ENCODE data around the gene SRF. TPM values are rescaled to one million over a fixed set of nuclear protein-coding genes. Genes with fewer than 3 reads are reported as not detected.
A peak's percentile ranks its signal among the peaks of the same experiment; 100 is the strongest.

Gene SRF
- total and polyA plus RNA-seq, 2 donors = 18.1 to 25.5 TPM

DNA sequence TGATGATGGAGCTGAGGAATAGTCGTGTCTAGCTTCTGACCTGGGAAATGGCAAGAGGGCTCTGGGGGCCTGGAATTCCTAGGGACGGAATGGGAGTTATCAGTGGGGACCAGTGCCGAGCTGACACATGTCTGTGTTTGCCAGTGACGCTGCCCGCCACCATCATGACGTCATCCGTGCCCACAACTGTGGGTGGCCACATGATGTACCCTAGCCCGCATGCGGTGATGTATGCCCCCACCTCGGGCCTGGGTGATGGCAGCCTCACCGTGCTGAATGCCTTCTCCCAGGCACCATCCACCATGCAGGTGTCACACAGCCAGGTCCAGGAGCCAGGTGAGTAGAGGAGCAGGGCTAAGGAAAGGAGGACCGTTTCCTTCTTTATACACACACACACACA is 7.1 kb downstream of the SRF start:
- 95% methylated on average over 12 of the region's 12 CpGs for WGBS
- Histone ChIP-seq H3K27ac (ENCODE audit: low read depth in 1 of 2, low read length in 1 of 2) (no peak overlapping the region), H3K36me3 (ENCODE audit: control insufficient read depth in 2 of 2, insufficient read depth in 2 of 2, low read length in 1 of 2) (peaks cover 38 to 50% of the 10 kb centered on the region in 2 donors), H3K9me3 (ENCODE audit: control insufficient read depth in 2 of 2, insufficient read depth in 1 of 2, low read length in 1 of 2) (peaks cover 0 to 6% of the 10 kb centered on the region in 2 donors), H3K4me1 (ENCODE audit: control insufficient read depth in 2 of 2, insufficient read depth in 2 of 2, low read length in 2 of 2) (peaks cover 26 to 45% of the 10 kb centered on the region in 2 donors), H3K27me3 (ENCODE audit: control insufficient read depth in 2 of 2, insufficient read depth in 1 of 2, low read length in 1 of 2) (no peaks in the 10 kb centered on the region), H3K4me3 (ENCODE audit: low read length in 2 of 2) (no peak overlapping the region)
- no peak for DNase-seq (ENCODE audit: low read depth in 6 of 9, low spot score in 9 of 9)

DNA sequence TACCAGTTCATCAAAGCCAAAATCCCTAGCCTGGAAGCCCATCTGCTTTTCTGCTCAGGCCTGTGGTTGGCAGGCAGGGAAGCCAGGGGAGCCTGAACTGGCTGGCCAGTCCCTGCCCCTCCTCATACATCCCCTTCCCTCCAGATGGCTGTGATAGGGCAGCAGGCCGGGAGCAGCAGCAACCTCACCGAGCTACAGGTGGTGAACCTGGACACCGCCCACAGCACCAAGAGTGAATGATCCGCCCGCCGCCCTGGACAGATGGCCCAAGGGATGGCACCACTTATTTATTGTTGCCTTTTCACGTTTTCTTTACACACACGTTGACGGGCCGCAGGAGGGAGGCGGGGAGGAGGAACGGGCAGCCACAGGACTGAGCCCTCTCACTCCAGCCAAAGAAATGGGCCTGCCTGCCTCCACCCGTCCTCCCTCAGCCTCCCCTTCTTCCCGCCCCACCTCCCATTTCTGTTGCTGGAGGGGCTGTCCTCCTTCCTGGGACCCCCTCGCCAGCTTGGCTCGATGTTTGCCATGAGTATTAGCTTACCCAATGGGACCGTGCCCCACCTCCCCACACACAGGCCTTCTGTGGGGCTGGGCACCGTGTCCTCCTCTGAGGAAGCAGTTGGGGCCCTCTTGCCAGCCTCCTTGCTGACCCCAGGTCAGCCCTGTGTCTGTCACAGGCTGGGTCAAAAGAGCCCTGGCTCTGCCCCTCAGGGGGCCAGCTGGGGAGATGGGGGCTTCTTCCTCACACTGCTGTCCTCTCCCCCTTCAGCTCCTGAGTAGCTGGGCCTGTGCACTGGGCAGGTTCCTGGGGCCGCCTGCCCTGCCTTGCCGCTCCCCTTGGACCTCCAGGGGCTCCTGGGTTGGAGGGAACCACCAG is 8.1 kb downstream of the SRF start:
- WGBS = 99% methylated on average over 20 of the region's 20 CpGs
- H3K27ac ChIP-seq (ENCODE audit: low read depth in 1 of 2, low read length in 1 of 2) = no peak overlapping the region

DNA sequence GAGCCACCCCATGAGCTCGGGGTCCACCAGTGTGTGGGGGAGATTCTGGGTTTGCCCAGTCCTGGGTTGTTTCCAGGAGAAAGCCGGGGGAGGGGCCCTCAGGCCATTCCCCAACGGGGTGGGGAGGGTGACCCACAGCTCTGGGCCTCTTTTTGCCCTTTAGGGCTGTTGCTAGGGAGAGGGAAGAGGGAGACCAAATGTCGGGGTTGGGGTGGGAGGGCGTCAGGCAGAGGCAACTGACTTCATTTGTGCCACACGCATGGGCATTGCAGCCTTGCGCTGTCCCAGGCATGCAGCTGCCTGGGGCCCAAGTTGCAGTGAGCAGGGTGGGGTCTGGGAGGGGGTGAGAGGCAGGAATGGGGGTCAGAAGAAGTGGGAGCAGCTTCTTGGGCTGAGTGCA is 9.0 kb downstream of the SRF start:
- WGBS = 92% methylated on average over 7 of the region's 7 CpGs
- DNase-seq (ENCODE audit: low read depth in 6 of 9, low spot score in 9 of 9) = no peak
- peaks cover 40 to 42% of the 10 kb centered on the region in 2 donors for H3K36me3 ChIP-seq (ENCODE audit: control insufficient read depth in 2 of 2, insufficient read depth in 2 of 2, low read length in 1 of 2)
- H3K27ac ChIP-seq (ENCODE audit: low read depth in 1 of 2, low read length in 1 of 2) = no peak overlapping the region
- H3K4me3 ChIP-seq (ENCODE audit: low read length in 2 of 2) = no peak overlapping the region
- no peaks in the 10 kb centered on the region for H3K27me3 ChIP-seq (ENCODE audit: control insufficient read depth in 2 of 2, insufficient read depth in 1 of 2, low read length in 1 of 2)
- H3K4me1 ChIP-seq (ENCODE audit: control insufficient read depth in 2 of 2, insufficient read depth in 2 of 2, low read length in 2 of 2) = peaks cover 21 to 38% of the 10 kb centered on the region in 2 donors
- peaks cover 0 to 6% of the 10 kb centered on the region in 2 donors for H3K9me3 ChIP-seq (ENCODE audit: control insufficient read depth in 2 of 2, insufficient read depth in 1 of 2, low read length in 1 of 2)

More for the DNA sequence above, 8.1 kb downstream of the SRF start:
- peaks cover 0 to 6% of the 10 kb centered on the region in 2 donors for H3K9me3 ChIP-seq (ENCODE audit: control insufficient read depth in 2 of 2, insufficient read depth in 1 of 2, low read length in 1 of 2)
- DNase-seq (ENCODE audit: low read depth in 6 of 9, low spot score in 9 of 9) = no peak
- peaks cover 35 to 46% of the 10 kb centered on the region in 2 donors for H3K36me3 ChIP-seq (ENCODE audit: control insufficient read depth in 2 of 2, insufficient read depth in 2 of 2, low read length in 1 of 2)
- no peaks in the 10 kb centered on the region for H3K27me3 ChIP-seq (ENCODE audit: control insufficient read depth in 2 of 2, insufficient read depth in 1 of 2, low read length in 1 of 2)
- no peak overlapping the region for H3K4me3 ChIP-seq (ENCODE audit: low read length in 2 of 2)
- H3K4me1 ChIP-seq (ENCODE audit: control insufficient read depth in 2 of 2, insufficient read depth in 2 of 2, low read length in 2 of 2) = peaks cover 21 to 40% of the 10 kb centered on the region in 2 donors

DNA sequence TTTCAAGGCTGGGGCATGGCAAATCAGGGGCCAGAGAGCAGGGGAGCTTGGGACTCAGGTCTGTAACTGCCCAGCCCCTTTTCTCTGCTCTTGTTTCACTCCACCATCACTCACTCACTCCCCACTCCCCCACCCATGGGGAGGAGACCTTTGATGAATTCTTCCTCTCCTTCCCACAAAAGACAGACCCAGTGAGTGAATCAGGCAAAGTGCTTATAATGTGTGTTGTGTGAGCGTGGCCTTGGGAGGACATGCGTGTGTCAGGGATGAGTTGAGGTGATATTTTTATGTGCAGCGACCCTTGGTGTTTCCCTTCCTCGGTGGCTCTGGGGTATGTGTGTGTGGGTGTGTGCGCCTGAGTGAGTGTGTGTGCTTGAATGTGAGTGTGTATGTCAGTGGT is 9.9 kb downstream of the SRF start:
- Histone ChIP-seq H3K4me3 (ENCODE audit: low read length in 2 of 2) (no peak overlapping the region), H3K4me1 (ENCODE audit: control insufficient read depth in 2 of 2, insufficient read depth in 2 of 2, low read length in 2 of 2) (peaks cover 30 to 39% of the 10 kb centered on the region in 2 donors), H3K27ac (ENCODE audit: low read depth in 1 of 2, low read length in 1 of 2) (peak overlapping the region; percentile 46 to 56), H3K36me3 (ENCODE audit: control insufficient read depth in 2 of 2, insufficient read depth in 2 of 2, low read length in 1 of 2) (peaks cover 36 to 41% of the 10 kb centered on the region in 2 donors), H3K27me3 (ENCODE audit: control insufficient read depth in 2 of 2, insufficient read depth in 1 of 2, low read length in 1 of 2) (no peaks in the 10 kb centered on the region), H3K9me3 (ENCODE audit: control insufficient read depth in 2 of 2, insufficient read depth in 1 of 2, low read length in 1 of 2) (peaks cover 0 to 2% of the 10 kb centered on the region in 2 donors)
- WGBS = 87% methylated on average over 5 of the region's 5 CpGs
- no peak for DNase-seq (ENCODE audit: low read depth in 6 of 9, low spot score in 9 of 9)

DNA sequence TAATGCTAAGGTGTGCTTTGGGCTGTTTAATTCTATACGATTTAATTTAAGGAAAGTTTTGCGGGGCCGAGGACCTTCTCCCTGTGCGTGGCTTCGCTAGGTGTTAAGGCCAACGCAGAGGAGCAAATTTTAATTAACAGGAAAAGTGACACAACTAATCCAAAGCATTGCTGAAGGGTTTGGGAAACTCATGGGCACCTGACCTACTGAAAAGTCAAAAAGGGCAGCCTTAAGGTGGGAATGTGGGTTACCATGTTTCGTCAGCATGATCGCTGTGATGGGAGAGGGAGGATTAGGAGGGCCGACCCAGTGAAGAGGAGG is 10.5 kb downstream of the SRF start:
- WGBS = 72% methylated on average over 9 of the region's 9 CpGs
- Histone ChIP-seq H3K27me3 (ENCODE audit: control insufficient read depth in 2 of 2, insufficient read depth in 1 of 2, low read length in 1 of 2) (no peaks in the 10 kb centered on the region), H3K4me3 (ENCODE audit: low read length in 2 of 2) (peak overlapping the region; percentile 79 to 86), H3K36me3 (ENCODE audit: control insufficient read depth in 2 of 2, insufficient read depth in 2 of 2, low read length in 1 of 2) (peaks cover 34 to 41% of the 10 kb centered on the region in 2 donors), H3K4me1 (ENCODE audit: control insufficient read depth in 2 of 2, insufficient read depth in 2 of 2, low read length in 2 of 2) (peaks cover 30 to 45% of the 10 kb centered on the region in 2 donors), H3K27ac (ENCODE audit: low read depth in 1 of 2, low read length in 1 of 2) (peak overlapping the region; percentile 56 to 86), H3K9me3 (ENCODE audit: control insufficient read depth in 2 of 2, insufficient read depth in 1 of 2, low read length in 1 of 2) (peaks cover 0 to 2% of the 10 kb centered on the region in 2 donors)
- no peak for DNase-seq (ENCODE audit: low read depth in 6 of 9, low spot score in 9 of 9)

DNA sequence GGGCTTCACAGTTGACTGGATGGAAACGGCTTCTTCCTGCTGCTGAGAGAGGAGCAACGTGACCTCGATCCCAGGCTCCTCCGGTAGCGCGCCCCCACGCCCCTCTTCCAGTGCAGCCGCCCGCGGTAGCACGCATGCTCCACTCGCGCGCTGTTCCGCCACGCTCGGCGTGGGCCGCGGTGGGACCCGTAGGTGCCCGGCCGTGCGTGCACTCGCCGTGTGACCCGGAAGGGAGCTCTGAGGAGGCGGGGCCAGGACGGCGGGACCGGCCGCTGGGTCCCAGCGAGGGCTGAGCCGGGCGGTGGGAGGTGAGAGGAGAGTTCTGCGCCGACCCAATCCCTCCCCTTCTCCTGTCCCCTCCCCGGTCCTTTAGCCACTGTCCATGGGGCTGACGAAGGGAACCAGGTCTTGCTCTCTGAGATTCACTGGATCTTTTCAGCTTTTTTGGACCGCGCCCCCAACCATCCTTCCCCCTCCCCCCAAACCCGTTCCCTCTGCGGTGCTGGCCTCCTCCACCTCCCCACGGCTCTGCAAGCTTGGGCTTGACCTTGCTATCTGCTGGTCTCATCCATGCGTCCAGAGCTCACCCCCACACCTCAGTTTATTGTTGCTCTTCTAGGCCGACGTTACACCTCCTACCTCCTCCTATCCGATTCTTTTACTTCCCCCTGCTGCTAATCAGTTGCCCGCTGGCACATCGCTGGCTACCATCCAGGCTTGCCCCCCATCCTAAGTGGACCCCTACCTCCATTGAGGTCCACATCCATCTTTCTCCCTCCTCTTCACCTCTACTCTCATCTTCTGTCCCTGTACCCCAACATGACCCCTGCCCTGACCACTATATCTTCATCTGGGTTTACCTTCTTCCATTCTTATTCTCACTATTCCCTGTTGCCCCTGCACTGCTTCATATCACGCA is 11.1 kb downstream of the SRF start, which contains the start of gene CUL9:
Gene CUL9 (plus strand): TSS at position 255 of the 919 bp plus-strand sequence. CDS start 2,115 bp downstream, outside the sequence.
- Histone ChIP-seq H3K9me3 (ENCODE audit: control insufficient read depth in 2 of 2, insufficient read depth in 1 of 2, low read length in 1 of 2) (peaks cover 0 to 6% of the 10 kb centered on the region in 2 donors), H3K27ac (ENCODE audit: low read depth in 1 of 2, low read length in 1 of 2) (peak within 1 kb of the TSS; percentile 77 to 86), H3K36me3 (ENCODE audit: control insufficient read depth in 2 of 2, insufficient read depth in 2 of 2, low read length in 1 of 2) (peaks cover 39 to 43% of the 10 kb centered on the region in 2 donors), H3K4me1 (ENCODE audit: control insufficient read depth in 2 of 2, insufficient read depth in 2 of 2, low read length in 2 of 2) (peaks cover 30 to 49% of the 10 kb centered on the region in 2 donors), H3K4me3 (ENCODE audit: low read length in 2 of 2) (peak within 1 kb of the TSS; percentile 79 to 86), H3K27me3 (ENCODE audit: control insufficient read depth in 2 of 2, insufficient read depth in 1 of 2, low read length in 1 of 2) (no peaks in the 10 kb centered on the region)
- DNase-seq (ENCODE audit: low read depth in 6 of 9, low spot score in 9 of 9) = peak in 6 of 9 donors; percentile 63 to 85 (median 72)
- 2% methylated on average over 51 of the region's 51 CpGs for WGBS

DNA sequence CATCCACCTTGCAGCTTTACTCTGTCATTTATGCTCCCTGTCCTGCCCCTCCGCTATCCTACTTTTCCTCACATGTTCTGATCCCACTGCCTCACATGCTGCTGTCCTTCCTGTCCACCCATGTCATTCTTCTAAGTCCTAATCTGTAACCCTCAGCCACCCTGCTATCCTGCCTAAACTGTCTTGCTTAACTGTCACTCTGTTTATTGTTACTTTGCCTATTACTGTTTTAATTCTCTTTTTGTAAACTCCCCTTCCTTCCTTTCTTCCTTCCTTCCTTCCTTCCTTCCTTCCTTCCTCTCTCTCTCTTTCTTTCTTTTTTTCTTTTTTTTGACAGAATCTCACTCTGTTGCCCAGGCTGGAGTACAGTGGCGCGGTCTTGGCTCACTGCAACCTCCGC is 12.4 kb downstream of the SRF start:
- H3K9me3 ChIP-seq (ENCODE audit: control insufficient read depth in 2 of 2, insufficient read depth in 1 of 2, low read length in 1 of 2) = peaks cover 0 to 6% of the 10 kb centered on the region in 2 donors
- WGBS = over 99% methylated on average over 4 of the region's 4 CpGs
- peak overlapping the region in 1 of 2 donors; percentile 72 for H3K27ac ChIP-seq (ENCODE audit: low read depth in 1 of 2, low read length in 1 of 2)
- H3K4me3 ChIP-seq (ENCODE audit: low read length in 2 of 2) = no peak overlapping the region
- no peaks in the 10 kb centered on the region for H3K27me3 ChIP-seq (ENCODE audit: control insufficient read depth in 2 of 2, insufficient read depth in 1 of 2, low read length in 1 of 2)
- H3K36me3 ChIP-seq (ENCODE audit: control insufficient read depth in 2 of 2, insufficient read depth in 2 of 2, low read length in 1 of 2) = peaks cover 44 to 48% of the 10 kb centered on the region in 2 donors
- peaks cover 30 to 49% of the 10 kb centered on the region in 2 donors for H3K4me1 ChIP-seq (ENCODE audit: control insufficient read depth in 2 of 2, insufficient read depth in 2 of 2, low read length in 2 of 2)
- no peak for DNase-seq (ENCODE audit: low read depth in 6 of 9, low spot score in 9 of 9)

DNA sequence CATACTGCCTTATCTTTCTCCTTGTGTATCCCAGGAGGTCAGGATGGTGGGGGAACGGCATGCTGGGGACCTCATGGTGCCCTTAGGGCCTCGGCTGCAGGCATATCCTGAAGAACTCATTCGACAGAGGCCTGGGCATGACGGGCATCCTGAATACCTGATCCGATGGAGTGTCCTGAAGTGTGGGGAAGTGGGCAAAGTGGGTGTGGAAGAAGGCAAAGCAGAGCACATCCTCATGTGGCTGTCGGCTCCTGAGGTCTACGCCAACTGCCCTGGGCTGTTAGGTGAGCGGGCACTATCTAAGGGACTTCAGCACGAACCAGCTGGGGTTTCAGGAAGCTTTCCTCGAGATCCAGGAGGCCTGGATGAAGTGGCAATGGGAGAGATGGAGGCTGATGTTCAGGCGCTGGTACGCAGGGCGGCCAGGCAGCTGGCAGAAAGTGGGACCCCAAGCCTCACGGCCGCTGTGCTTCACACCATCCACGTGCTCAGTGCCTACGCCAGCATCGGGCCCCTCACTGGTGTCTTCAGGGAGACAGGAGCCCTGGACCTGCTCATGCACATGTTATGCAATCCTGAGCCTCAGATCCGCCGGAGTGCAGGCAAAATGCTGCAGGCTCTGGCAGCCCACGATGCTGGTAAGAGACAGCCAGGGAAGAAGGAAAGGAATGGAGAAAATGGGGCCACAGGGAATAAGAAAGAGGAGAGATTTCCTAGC is 13.4 kb downstream of the SRF start:
- H3K9me3 ChIP-seq (ENCODE audit: control insufficient read depth in 2 of 2, insufficient read depth in 1 of 2, low read length in 1 of 2) = peaks cover 0 to 6% of the 10 kb centered on the region in 2 donors
- H3K36me3 ChIP-seq (ENCODE audit: control insufficient read depth in 2 of 2, insufficient read depth in 2 of 2, low read length in 1 of 2) = peaks cover 37 to 43% of the 10 kb centered on the region in 2 donors
- peak overlapping the region; percentile 46 to 78 for H3K27ac ChIP-seq (ENCODE audit: low read depth in 1 of 2, low read length in 1 of 2)
- H3K4me1 ChIP-seq (ENCODE audit: control insufficient read depth in 2 of 2, insufficient read depth in 2 of 2, low read length in 2 of 2) = peaks cover 30 to 49% of the 10 kb centered on the region in 2 donors
- WGBS = 98% methylated on average over 21 of the region's 21 CpGs
- no peak for DNase-seq (ENCODE audit: low read depth in 6 of 9, low spot score in 9 of 9)
- no peak overlapping the region for H3K4me3 ChIP-seq (ENCODE audit: low read length in 2 of 2)
- H3K27me3 ChIP-seq (ENCODE audit: control insufficient read depth in 2 of 2, insufficient read depth in 1 of 2, low read length in 1 of 2) = no peaks in the 10 kb centered on the region

Data from thymus (tissue), 11 donors.